Fibroblast of gingiva (primary cell): ENCODE results near the gene RBM19.
"Not testable (repeated sequence)": the region's sequence is repeated elsewhere in the genome, so short reads cannot be mapped to it uniquely, and the experiment has no call there.

Experiments
- DNase-seq: peaks from one replicate; pipeline ENCODE4 v3.0.0-alpha.2; 2011; ENCODE audit warnings: low read depth

The RBM19 gene

DNA sequence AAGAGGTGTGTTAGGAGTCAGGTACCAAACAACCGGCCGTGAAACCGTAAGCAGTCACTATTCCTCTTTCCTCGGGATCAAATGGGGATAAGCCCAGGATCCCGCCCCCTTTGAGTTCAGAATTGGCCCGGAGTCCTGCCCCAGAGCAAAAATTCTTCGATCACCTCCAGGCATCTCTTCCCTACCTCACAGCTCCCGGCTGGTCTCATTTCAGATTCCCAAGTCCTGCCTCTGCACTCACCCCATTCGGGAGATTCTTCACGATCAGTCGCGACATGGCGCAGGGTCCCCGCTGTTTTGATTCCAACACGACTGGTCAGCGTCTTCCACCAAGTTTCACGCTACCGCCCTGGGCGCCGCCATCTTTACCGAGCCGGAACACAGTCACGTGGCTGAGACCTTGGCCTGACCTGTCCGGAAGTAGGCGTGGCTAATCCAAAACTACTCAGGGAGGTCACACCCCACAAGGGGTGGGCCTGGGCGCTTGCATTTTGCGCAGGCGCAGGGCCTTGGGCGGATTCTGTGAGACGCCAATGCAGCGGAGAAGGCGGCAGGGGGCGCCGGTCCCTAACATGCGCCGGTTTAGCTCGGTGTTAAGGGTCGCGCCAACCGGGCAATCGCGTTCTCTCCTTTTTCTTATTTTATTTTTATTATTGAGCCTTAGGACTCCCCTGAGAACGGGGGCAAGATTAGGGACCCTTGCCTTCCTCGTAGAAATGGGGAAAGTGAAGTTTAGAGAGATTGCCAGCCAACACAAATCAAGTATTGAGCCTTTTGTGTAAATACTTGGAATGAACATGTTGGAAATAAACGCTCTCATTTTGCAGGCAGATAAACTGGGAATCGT lies at the start of gene RBM19:
Gene RBM19 (minus strand): TSS at position 375 of the 847 bp plus-strand sequence. CDS start 98 bp downstream, at position 277.
- peak; percentile 96 for DNase-seq

GRCh38 chr12:114015851-114016250 lies 49.7 kb upstream of the RBM19 start:
- no peak for DNase-seq

DNA sequence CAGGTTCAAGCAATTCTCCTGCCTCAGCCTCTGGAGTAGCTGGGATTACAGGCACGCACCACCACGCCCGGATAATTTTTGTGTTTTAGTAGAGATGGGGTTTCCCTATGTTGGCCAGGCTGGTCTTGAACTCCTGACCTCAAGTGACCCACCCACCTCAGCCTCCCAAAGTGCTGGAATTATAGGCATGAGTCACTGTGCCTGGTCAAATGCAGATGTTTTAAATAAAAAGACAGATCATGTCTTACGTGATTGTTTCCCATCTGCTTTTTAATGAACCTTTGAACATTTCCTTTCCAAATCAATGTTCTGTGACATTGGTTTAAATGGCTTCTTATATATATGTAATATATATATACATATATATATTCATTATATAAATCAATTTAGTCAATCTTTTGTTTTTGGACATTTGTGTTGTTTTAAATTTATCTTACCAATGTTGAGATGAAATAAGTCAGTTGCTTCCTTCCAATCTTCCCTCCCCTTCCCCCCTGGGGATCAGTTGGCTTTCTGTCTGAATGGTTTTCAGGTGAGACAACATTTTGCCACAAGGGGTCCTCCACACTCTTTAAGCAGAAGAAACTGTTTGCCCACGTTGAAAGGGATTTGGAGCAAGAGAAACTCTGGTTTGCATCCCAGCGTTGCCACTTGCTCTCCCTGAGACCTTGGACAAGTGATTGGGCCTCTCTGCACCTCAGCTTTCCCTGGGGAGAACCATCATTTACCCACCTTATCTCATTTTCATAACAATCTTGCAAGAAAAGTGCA lies 47.6 kb upstream of the RBM19 start:
- no peak for DNase-seq

GRCh38 chr12:114012744-114013431 lies 46.8 kb upstream of the RBM19 start:
- no peak for DNase-seq

- no peak for DNase-seq
These were observed 45.6 kb upstream of the RBM19 start for GRCh38 chr12:114011711-114012110.

GRCh38 chr12:114006482-114007425 lies 40.6 kb upstream of the RBM19 start:
- DNase-seq = no peak

- no peak for DNase-seq
These were observed 38.3 kb upstream of the RBM19 start for GRCh38 chr12:114004402-114004801.

- no peak for DNase-seq
These were observed 37.2 kb upstream of the RBM19 start for GRCh38 chr12:114003286-114003685.

GRCh38 chr12:114001511-114002340 lies 35.6 kb upstream of the RBM19 start:
- no peak for DNase-seq

DNA sequence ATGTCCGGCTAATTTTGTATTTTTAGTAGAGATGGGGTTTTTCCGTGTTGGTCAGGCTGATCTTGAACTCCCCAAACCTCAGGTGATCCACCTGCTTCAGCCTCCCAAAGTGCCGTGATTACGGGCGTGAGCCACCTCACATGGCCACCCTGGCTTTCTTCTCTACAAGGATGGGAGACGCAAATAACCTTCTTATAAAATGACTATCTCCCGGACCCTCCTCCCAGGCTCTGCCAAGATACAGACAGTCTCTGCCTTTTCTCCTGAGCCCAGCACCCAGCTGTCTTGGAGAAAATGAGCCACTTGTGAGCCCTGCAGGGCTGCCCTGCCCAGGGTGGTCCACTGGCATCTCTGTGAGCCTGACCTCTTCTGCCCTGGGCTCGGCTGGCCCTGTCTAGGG lies 34.7 kb upstream of the RBM19 start:
- no peak for DNase-seq

DNA sequence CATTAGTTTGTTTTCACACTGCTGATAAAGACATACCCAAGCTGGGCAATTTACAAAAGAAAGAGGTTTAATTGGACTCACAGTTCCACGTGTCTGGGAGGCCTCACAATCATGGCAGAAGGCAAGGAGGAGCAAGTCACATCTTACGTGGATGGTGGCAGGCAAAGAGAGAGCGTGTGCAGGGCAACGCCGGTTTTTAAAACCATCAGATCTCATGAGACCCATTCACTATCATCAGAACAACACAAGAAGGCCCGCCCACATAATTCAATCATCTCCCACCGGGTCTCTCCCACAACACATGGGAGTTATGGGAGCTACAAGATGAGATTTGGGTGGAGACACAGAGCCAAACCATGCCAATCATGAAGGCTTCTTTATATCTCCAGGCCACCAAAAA lies 34.1 kb upstream of the RBM19 start:
- DNase-seq = not testable (repeated sequence)

DNA sequence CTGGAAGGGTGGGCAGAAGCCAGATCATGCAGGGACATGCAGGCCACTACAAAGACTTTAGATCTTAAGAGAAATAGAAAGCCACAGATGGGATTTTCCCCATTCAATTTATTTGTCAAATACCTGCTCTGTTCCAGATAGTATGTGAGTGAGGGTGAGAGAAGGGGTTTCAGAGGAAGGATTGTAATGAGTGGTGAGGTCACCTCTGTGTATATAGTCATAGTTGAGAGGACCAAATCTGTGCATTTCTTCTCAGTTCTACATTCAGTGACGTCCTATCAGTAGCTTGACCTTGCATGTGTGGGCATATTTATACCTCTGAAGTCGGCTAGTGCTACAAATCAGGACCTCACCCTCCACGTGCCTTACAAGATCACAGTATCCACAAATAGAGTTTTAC lies 31.2 kb upstream of the RBM19 start:
- no peak for DNase-seq

DNA sequence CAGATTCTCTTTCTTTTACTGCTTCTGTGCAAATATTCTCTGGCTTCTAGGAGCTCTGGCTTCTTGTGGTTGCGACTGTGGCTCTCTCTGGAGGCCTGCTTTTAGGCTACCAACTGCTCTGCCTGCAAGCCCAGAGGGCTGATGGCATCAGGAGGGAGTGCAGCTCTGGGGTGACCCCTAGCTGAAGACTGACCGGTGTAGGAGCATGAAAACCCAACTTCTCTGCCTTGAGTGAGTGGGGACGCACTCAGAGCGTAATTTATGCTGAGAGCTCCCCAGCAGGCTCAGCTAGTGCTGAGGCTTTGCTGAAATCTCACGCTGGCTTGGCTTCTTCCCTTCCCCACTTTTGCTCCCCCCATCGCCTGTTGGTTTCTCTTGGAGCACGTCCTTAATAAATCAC lies 29.9 kb upstream of the RBM19 start:
- no peak for DNase-seq

DNA sequence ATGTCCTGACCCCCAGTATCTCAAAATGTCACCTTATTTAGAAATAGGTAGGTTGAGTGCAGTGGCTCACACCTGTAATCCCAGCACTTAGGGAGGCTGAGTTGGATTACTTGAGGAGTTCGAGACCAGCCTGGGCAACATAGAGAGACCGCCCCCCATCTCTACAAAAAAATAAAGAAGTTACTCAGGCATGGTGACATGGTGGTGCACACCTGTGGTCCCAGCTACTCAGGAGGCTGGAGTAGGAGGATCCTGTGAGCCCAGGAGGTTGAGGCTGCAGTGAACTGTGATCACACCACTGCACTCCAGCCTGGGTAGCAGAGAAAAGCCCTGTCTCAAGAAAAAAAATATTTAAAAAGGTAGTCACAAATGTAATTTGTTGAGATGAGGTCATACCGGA lies 27.9 kb upstream of the RBM19 start:
- DNase-seq = no peak

DNA sequence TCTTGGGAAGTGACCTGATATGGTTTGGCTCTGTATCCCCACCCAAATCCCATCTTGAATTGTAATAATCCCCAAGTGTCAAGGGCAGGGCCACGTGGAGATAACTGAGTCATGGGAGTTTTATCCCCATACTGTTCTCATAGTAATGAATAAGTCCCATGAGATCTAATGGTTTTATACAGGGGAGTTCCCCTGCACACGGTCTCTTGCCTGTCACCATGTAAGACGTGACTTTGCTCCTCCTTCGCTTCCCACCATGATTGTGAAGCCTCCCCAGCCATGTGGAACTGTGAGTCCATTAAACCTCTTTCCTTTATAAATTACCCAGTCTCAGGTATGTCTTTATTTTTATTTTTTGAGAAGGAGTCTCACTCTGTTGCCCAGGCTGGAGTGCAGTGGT lies 26.6 kb upstream of the RBM19 start:
- not testable (repeated sequence) for DNase-seq

GRCh38 chr12:113991224-113992044 lies 25.3 kb upstream of the RBM19 start:
- no peak for DNase-seq

- no peak for DNase-seq
These were observed 24.4 kb upstream of the RBM19 start for GRCh38 chr12:113990250-113991223.

- DNase-seq = no peak
These were observed 22.9 kb upstream of the RBM19 start for GRCh38 chr12:113988976-113989375.

DNA sequence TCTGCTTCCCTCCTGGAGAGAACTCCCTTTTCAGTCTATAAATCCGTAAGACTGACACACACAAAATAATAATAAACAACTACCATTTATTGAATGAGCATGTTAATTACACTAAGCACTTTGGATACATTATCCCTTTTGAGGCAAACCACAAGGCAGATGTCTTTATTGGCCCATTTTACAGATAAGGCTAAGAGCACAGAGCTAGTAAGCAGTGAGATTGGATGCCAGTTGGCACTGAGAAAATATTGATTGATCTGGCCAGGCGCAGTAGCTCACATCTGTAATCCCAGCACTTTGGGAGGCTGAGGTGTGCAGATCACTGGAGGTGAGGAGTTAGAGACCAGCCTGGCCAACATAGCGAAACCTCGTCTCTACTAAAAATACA lies 21.9 kb upstream of the RBM19 start:
- no peak for DNase-seq
